Adrenal gland (tissue), 12 donors: ENCODE data around the gene PFKFB2. TPM values are rescaled to one million over a fixed set of nuclear protein-coding genes. Genes with fewer than 3 reads are reported as not detected.

ENCODE experiments used
- DNase-seq, 7 donors: peaks; one replicate each; pipeline ENCODE4 v3.0.0-alpha.2; 2019 to 2020
- H3K27ac ChIP-seq, 5 donors: fragments of 200-600 bp; sonication (generic) in 4 of 5; 1 replicate in 3 of 5; 2 replicates in 2 of 5; pipeline versions ENCODE4 v1.5.1 to v1.8.0; 2016 to 2020; ENCODE audit warnings: mild to moderate bottlenecking in 1 of 5
- H3K27me3 ChIP-seq: fragments of 200-600 bp; 2 replicates; pipeline ENCODE4 v1.8.0; 2021
- H3K36me3 ChIP-seq, 2 donors: fragments of 200-600 bp; replicated peaks in 1 of 2; 1 replicate in 1 of 2; 2 replicates in 1 of 2; pipeline versions ENCODE4 v1.5.1 to v1.8.0; 2018 to 2022
- H3K4me1 ChIP-seq, 2 donors: fragments of 200-600 bp; replicated peaks in 1 of 2; 1 replicate in 1 of 2; 2 replicates in 1 of 2; pipeline versions ENCODE4 v1.5.1 to v1.8.0; 2018 to 2021
- H3K4me3 ChIP-seq, 4 donors: fragments of 200-600 bp; sonication (generic) in 3 of 4; one replicate each; pipeline ENCODE4 v1.5.1; 2016 to 2018
- H3K9me3 ChIP-seq, 3 donors: fragments of 200-600 bp; sonication (generic) in 1 of 3; replicated peaks in 1 of 3; 1 replicate in 2 of 3; 2 replicates in 1 of 3; pipeline versions ENCODE4 v1.5.1 to v1.8.0; 2016 to 2021
- POLR2A ChIP-seq, 2 donors: fragments of 450-650 bp; IDR thresholded peaks; one replicate each; pipeline ENCODE4 v1.6.1; 2017; ENCODE audit warnings: antibody characterized with exemption in 2 of 2, mild to moderate bottlenecking in 2 of 2, moderate library complexity in 1 of 2
- intact Hi-C, 2 donors: fragments of 100-400 bp; cut with DNase I; formaldehyde crosslinking; loops; one replicate each; pipeline versions ENCODE4 v1.14.1 to v1.15.0; 2022 to 2023
- polyA plus RNA-seq, 3 donors: library from polyadenylated mRNA; stranded (reverse); fragments of 200-250 nt in 2 of 3; fragments of 350-450 nt in 1 of 3; fragmentation: Illumina TruSeq in 1 of 3; extraction: RNeasy Lipid Tissue Mini Kit (QIAGEN cat#74804) in 1 of 3; gene quantifications; one replicate each; pipeline ENCODE4 v1.2.3, GENCODE V29; 2013 to 2014
- total RNA-seq, 9 donors: library from RNA; depleted of rRNA in 4 of 9; stranded (reverse); fragments of >200 nt in 4 of 9; fragments of 120-200 nt in 1 of 9; fragmentation: NEBNext Ultra II Directional in 1 of 9; extraction: Animal tissue kit (Norgen Biotek cat#: 25700) in 1 of 9; gene quantifications; one replicate each; pipeline versions ENCODE4 v1.1.0 to v1.2.4, GENCODE V29; 2013 to 2023
- TF ChIP-seq, protein P1 (sequence below), 6 experiments: fragments of 450-650 bp in 4 of 6; fragments of 200-600 bp in 2 of 6; sonication (generic) in 1 of 6; IDR thresholded peaks; 1 replicate in 5 of 6; 2 replicates in 1 of 6; pipeline versions ENCODE4 v1.5.1 to v1.8.0; 2016 to 2021; ENCODE audit warnings: antibody characterized with exemption in 6 of 6, mild to moderate bottlenecking in 2 of 6, moderate library complexity in 1 of 6
- donor health status: healthy with polysubstance abuse.
- donor health status: Bipolar disorder and iron deficiency.
- donor health status: DM: yes; HTN: yes; CAD: no.
- donor health status: DM: no; HTN: no; CAD: no.
- donor health status: DM: no; HTN: no; CAD: no.
- donor health status: DM: yes; HTN: yes; CAD: no.

PFKFB2 gene
- total and polyA plus RNA-seq, 12 donors: 3.9 to 25.8 (median 13.5) TPM

GRCh38 chr1:207128336-207128921, 75.4 kb downstream of the PFKFB2 start:
- TF ChIP-seq POLR2A (IDR thresholded peaks at IDR 0.05): no peak
- TF ChIP-seq, protein P1, sequence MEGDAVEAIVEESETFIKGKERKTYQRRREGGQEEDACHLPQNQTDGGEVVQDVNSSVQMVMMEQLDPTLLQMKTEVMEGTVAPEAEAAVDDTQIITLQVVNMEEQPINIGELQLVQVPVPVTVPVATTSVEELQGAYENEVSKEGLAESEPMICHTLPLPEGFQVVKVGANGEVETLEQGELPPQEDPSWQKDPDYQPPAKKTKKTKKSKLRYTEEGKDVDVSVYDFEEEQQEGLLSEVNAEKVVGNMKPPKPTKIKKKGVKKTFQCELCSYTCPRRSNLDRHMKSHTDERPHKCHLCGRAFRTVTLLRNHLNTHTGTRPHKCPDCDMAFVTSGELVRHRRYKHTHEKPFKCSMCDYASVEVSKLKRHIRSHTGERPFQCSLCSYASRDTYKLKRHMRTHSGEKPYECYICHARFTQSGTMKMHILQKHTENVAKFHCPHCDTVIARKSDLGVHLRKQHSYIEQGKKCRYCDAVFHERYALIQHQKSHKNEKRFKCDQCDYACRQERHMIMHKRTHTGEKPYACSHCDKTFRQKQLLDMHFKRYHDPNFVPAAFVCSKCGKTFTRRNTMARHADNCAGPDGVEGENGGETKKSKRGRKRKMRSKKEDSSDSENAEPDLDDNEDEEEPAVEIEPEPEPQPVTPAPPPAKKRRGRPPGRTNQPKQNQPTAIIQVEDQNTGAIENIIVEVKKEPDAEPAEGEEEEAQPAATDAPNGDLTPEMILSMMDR (IDR thresholded peaks at IDR 0.05): no peak
- DNase-seq: no peak
- Histone ChIP-seq H3K9me3 (peaks cover 0 to 20% (median 12%) of the 10 kb centered on the region in 3 donors), H3K4me3 (no peak overlapping the region), H3K4me1 (no peaks in the 10 kb centered on the region), H3K27me3 (no peaks in the 10 kb centered on the region), H3K36me3 (no peaks in the 10 kb centered on the region), H3K27ac (no peak overlapping the region)
- intact Hi-C loops: no loop called here

GRCh38 chr1:207129053-207129452, 76.0 kb downstream of the PFKFB2 start:
- intact Hi-C loops: no loop called here
- no peak overlapping the region for H3K27ac ChIP-seq
- peaks cover 0 to 20% (median 12%) of the 10 kb centered on the region in 3 donors for H3K9me3 ChIP-seq
- no peak for TF ChIP-seq POLR2A (IDR thresholded peaks at IDR 0.05)
- TF ChIP-seq, protein P1 (IDR thresholded peaks at IDR 0.05): no peak
- no peaks in the 10 kb centered on the region for H3K27me3 ChIP-seq
- H3K36me3 ChIP-seq: no peaks in the 10 kb centered on the region
- no peak overlapping the region for H3K4me3 ChIP-seq
- DNase-seq: no peak
- no peaks in the 10 kb centered on the region for H3K4me1 ChIP-seq

Other genes with a start within 250 kb of the PFKFB2 start
- under 1 TPM in 2 of 9 donors, not detected in 7; 0.41 to 0.53 TPM for gene IL20, start 187.7 kb upstream of the PFKFB2 start, total RNA-seq
- gene IL20, start 187.7 kb upstream of the PFKFB2 start, polyA plus RNA-seq: under 1 TPM in 1 of 3 donors, not detected in 2; 0.13 TPM
- gene IL24, start 155.8 kb upstream of the PFKFB2 start, total RNA-seq: not detected
- not detected for gene IL24, start 155.8 kb upstream of the PFKFB2 start, polyA plus RNA-seq
- gene FCMR, start 131.3 kb upstream of the PFKFB2 start, total RNA-seq: 1 to 10 TPM in 5 of 9 donors, under 1 TPM in 3, not detected in 1; 0.43 to 3.0 (median 1.4) TPM
- gene FCMR, start 131.3 kb upstream of the PFKFB2 start, polyA plus RNA-seq: 1 to 10 TPM in 2 of 3 donors, under 1 TPM in 1; 0.27 to 1.5 (median 1.2) TPM
- gene PIGR, start 106.8 kb upstream of the PFKFB2 start, total RNA-seq: 1 to 10 TPM in 3 of 9 donors, under 1 TPM in 4, not detected in 2; under 0.01 to 3.4 (median 0.66) TPM
- gene PIGR, start 106.8 kb upstream of the PFKFB2 start, polyA plus RNA-seq: under 1 TPM; 0.04 to 0.88 (median 0.10) TPM
- not detected for gene FCAMR, start 82.8 kb upstream of the PFKFB2 start, total RNA-seq
- gene FCAMR, start 82.8 kb upstream of the PFKFB2 start, polyA plus RNA-seq: not detected
- 1 to 10 TPM in 6 of 9 donors, under 1 TPM in 3; 0.11 to 3.7 (median 1.0) TPM for gene C1orf116, start 20.5 kb upstream of the PFKFB2 start, total RNA-seq
- under 1 TPM; 0.20 to 0.88 (median 0.88) TPM for gene C1orf116, start 20.5 kb upstream of the PFKFB2 start, polyA plus RNA-seq
- gene YOD1, start 2.1 kb upstream of the PFKFB2 start, total RNA-seq: 10 to 100 TPM in 2 of 9 donors, 1 to 10 TPM in 7; 4.3 to 22.1 (median 8.6) TPM
- gene YOD1, start 2.1 kb upstream of the PFKFB2 start, polyA plus RNA-seq: 10 to 100 TPM in 1 of 3 donors, 1 to 10 TPM in 2; 2.5 to 10.9 (median 3.0) TPM
- gene C4BPB, start 35.6 kb downstream of the PFKFB2 start, total RNA-seq: 1 to 10 TPM in 1 of 9 donors, under 1 TPM in 6, not detected in 2; 0.22 to 1.4 (median 0.55) TPM
- under 1 TPM; 0.20 to 0.64 (median 0.24) TPM for gene C4BPB, start 35.6 kb downstream of the PFKFB2 start, polyA plus RNA-seq
- gene C4BPA, start 51.0 kb downstream of the PFKFB2 start, total RNA-seq: 10 to 100 TPM in 1 of 9 donors, 1 to 10 TPM in 2, under 1 TPM in 1, not detected in 5; 0.57 to 23.4 (median 7.5) TPM
- under 1 TPM; 0.13 to 0.38 (median 0.32) TPM for gene C4BPA, start 51.0 kb downstream of the PFKFB2 start, polyA plus RNA-seq